Activated naive CD8-positive, alpha-beta T cell (primary cell): ENCODE measurements around the gene MRPL27.

Experiments
- H3K27ac Mint-ChIP-seq: one replicate; pipeline ENCODE4 v1.8.0; 2021; ENCODE audit warnings: mixed read lengths
- H3K27me3 Mint-ChIP-seq: one replicate; pipeline ENCODE4 v1.8.0; 2021; ENCODE audit warnings: mixed read lengths
- H3K36me3 Mint-ChIP-seq: one replicate; pipeline ENCODE4 v1.8.0; 2021; ENCODE audit warnings: mixed read lengths
- H3K4me1 Mint-ChIP-seq: one replicate; pipeline ENCODE4 v1.8.0; 2021; ENCODE audit warnings: low read depth, mixed read lengths
- H3K4me3 Mint-ChIP-seq: one replicate; pipeline ENCODE4 v1.8.0; 2021; ENCODE audit warnings: mild to moderate bottlenecking, mixed read lengths
- H3K9me3 Mint-ChIP-seq: one replicate; pipeline ENCODE4 v1.8.0; 2021; ENCODE audit warnings: low read depth, mixed read lengths

MRPL27 gene

GRCh38 chr17:50328363-50329325 lies 44.3 kb downstream of the MRPL27 start:
- Mint-ChIP-seq H3K27ac (no peak overlapping the region), H3K4me1 (peaks cover 4% of the 10 kb centered on the region), H3K4me3 (no peak overlapping the region), H3K36me3 (no peaks in the 10 kb centered on the region), H3K27me3 (peaks cover 1% of the 10 kb centered on the region), H3K9me3 (no peaks in the 10 kb centered on the region)

GRCh38 chr17:50326831-50327364 lies 46.1 kb downstream of the MRPL27 start:
- Mint-ChIP-seq H3K4me3 (no peak overlapping the region), H3K4me1 (no peaks in the 10 kb centered on the region), H3K36me3 (no peaks in the 10 kb centered on the region), H3K27me3 (peaks cover 1% of the 10 kb centered on the region), H3K27ac (no peak overlapping the region), H3K9me3 (no peaks in the 10 kb centered on the region)

DNA sequence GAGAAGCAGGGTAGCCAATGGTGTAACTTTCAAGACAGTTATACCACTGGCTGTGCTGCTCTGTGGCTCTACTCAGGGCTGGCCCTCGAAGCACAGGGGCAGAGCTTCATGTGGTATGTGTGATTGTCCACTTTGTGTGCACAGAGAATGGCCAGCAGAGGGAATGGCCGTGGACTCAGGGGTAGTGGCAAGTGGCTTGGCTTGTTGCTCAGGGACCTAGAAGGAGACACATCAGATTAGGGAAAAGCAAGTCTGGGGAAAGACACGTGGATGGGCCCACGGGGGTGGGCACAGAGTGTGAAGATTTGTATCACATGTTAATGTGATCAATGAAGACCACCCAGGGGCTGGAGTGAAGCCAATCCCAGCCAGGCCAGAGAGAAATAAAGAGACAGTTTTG lies 47.1 kb downstream of the MRPL27 start:
- Mint-ChIP-seq H3K36me3 (no peaks in the 10 kb centered on the region), H3K27ac (no peak overlapping the region), H3K27me3 (peaks cover 1% of the 10 kb centered on the region), H3K4me1 (no peaks in the 10 kb centered on the region), H3K9me3 (no peaks in the 10 kb centered on the region), H3K4me3 (no peak overlapping the region)

- H3K27me3 Mint-ChIP-seq: no peaks in the 10 kb centered on the region
- H3K4me1 Mint-ChIP-seq: no peaks in the 10 kb centered on the region
- no peak overlapping the region for H3K4me3 Mint-ChIP-seq
- no peak overlapping the region for H3K27ac Mint-ChIP-seq
- H3K9me3 Mint-ChIP-seq: no peaks in the 10 kb centered on the region
- H3K36me3 Mint-ChIP-seq: no peaks in the 10 kb centered on the region
Observed at GRCh38 chr17:50323060-50323459, 49.9 kb downstream of the MRPL27 start.

DNA sequence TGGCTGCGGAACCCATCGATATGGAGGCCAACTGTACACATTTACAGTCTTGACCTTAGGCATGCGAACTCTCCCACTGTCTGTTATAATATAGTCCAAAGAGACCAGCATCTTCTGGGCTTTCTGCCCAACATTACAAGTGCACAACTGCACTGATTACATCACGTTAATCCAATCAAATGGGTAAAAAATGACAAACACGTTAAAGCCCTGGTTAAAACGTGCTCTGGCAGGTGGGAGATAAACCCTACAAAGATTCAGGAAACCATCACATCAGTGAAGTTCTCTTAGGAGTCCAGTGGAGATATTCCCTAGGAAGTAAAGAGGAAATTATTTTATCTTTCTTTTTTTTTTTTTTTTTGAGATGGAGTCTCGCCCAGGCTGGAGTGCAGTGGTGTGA lies 50.7 kb downstream of the MRPL27 start:
- Mint-ChIP-seq H3K27ac (no peak overlapping the region), H3K27me3 (no peaks in the 10 kb centered on the region), H3K4me1 (no peaks in the 10 kb centered on the region), H3K36me3 (no peaks in the 10 kb centered on the region), H3K9me3 (no peaks in the 10 kb centered on the region), H3K4me3 (no peak overlapping the region)

DNA sequence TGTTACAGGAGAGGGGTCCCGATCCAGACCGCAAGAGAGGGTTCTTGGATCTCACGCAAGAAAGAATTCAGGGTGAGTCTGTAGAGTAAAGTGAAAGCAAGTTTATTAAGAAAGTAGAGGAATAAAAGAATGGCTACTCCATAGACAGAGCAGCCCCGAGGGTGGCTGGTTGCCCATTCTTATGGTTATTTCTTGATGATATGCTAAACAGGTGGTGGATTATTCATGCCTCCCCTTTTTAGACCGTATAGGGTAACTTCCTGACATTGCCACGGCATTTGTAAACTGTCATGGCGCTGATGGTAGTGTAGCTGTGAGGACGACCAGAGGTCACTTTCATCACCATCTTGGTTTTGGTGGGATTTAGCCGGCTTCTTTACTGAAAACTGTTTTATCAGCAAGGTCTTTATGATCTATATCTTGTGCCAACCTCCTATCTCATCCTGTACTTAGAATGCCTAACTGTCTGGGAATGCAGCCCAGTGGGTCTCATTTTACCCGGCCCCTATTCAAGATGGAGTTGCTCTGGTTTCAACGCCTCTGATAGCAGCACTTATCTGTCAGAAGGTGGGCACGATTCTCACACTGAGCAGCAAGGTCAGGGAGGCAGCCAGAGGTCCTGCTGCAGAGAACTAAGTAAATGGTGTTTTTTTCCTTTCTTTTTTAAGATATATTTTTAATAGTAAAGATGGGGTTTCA lies 53.5 kb downstream of the MRPL27 start:
- Mint-ChIP-seq H3K27ac (no peak overlapping the region), H3K9me3 (no peaks in the 10 kb centered on the region), H3K27me3 (peaks cover 3% of the 10 kb centered on the region), H3K4me1 (no peaks in the 10 kb centered on the region), H3K36me3 (peaks cover 2% of the 10 kb centered on the region), H3K4me3 (no peak overlapping the region)

- peaks cover 5% of the 10 kb centered on the region for H3K27me3 Mint-ChIP-seq
- no peak overlapping the region for H3K27ac Mint-ChIP-seq
- no peak overlapping the region for H3K4me3 Mint-ChIP-seq
- H3K36me3 Mint-ChIP-seq: peaks cover 2% of the 10 kb centered on the region
- H3K4me1 Mint-ChIP-seq: no peaks in the 10 kb centered on the region
- no peaks in the 10 kb centered on the region for H3K9me3 Mint-ChIP-seq
Observed at GRCh38 chr17:50318501-50319285, 54.3 kb downstream of the MRPL27 start.
